K562 (cell line): ENCODE data around the gene EZH1. TPM values are rescaled to one million over a fixed set of nuclear protein-coding genes. Genes with fewer than 3 reads are reported as not detected.
A peak's percentile ranks its signal among the peaks of the same experiment; 100 is the strongest.

Experiments used
- ARID1B ChIP-seq: fragments of 450-650 bp; IDR thresholded peaks from 2 replicates; pipeline ENCODE4 v1.6.1; 2016; ENCODE audit warnings: antibody characterized with exemption, mild to moderate bottlenecking, inconsistent platforms
- ARNT ChIP-seq, 2 experiments: fragments of 450-650 bp; IDR thresholded peaks; 2 replicates each; pipeline ENCODE4 v1.6.1; 2016; ENCODE audit warnings: mild to moderate bottlenecking in 1 of 2
- CTBP1 ChIP-seq: fragments of 450-650 bp; IDR thresholded peaks from 2 replicates; pipeline ENCODE4 v1.6.1; 2016; ENCODE audit warnings: borderline replicate concordance
- EP300 ChIP-seq: IDR thresholded peaks from 2 replicates; pipeline ENCODE4 v1.6.1; 2012; ENCODE audit warnings: low read length, improper control_type of control experiment
- IRF2 ChIP-seq: sonication (generic); formaldehyde crosslinking; IDR thresholded peaks from 2 replicates; pipeline ENCODE4 v1.8.1; 2022; ENCODE audit warnings: mild to moderate bottlenecking, missing genetic modification reagents
- KDM2B ChIP-seq: fragments of 250-450 bp; sonication (Bioruptor Pico); IDR thresholded peaks from 2 replicates; pipeline ENCODE4 v1.8.0; 2021; ENCODE audit warnings: mild to moderate bottlenecking, moderate library complexity
- MITF ChIP-seq: IDR thresholded peaks from 2 replicates; pipeline ENCODE4 v1.6.1; 2014; ENCODE audit warnings: antibody characterized with exemption
- PHF8 ChIP-seq: fragments of 200-600 bp; sonication (generic); IDR thresholded peaks from 2 replicates; pipeline ENCODE4 v1.6.1; 2012; ENCODE audit warnings: mixed run types, mild to moderate bottlenecking, inconsistent platforms, low read length, moderate library complexity, borderline replicate concordance
- PML ChIP-seq: IDR thresholded peaks from 2 replicates; pipeline ENCODE4 v1.6.1; 2012; ENCODE audit warnings: low read length, inconsistent platforms
- PRPF4 ChIP-seq: fragments of 200-400 bp; formaldehyde crosslinking; IDR thresholded peaks from one replicate; pipeline ENCODE4 v1.6.1; 2017; ENCODE audit warnings: low read length, low read depth, mild to moderate bottlenecking; ENCODE audit not compliant: insufficient read depth, poor library complexity, severe bottlenecking
- SMARCA4 ChIP-seq: fragments of 450-650 bp; IDR thresholded peaks from 2 replicates; pipeline ENCODE4 v1.6.1; 2016
- SNRNP70 ChIP-seq: fragments of 200-400 bp; formaldehyde crosslinking; optimal IDR thresholded peaks from 2 replicates; pipeline ENCODE3; 2017; ENCODE audit warnings: low read depth, low read length
- TFAP4 ChIP-seq: sonication (generic); formaldehyde crosslinking; IDR thresholded peaks from 2 replicates; pipeline ENCODE4 v1.8.0; 2022; ENCODE audit warnings: missing genetic modification reagents, mild to moderate bottlenecking, moderate library complexity, borderline replicate concordance
- ZNF133 ChIP-seq: fragments of 250-450 bp; sonication (Bioruptor Pico); IDR thresholded peaks from 2 replicates; pipeline ENCODE4 v1.4.0; 2020; ENCODE audit warnings: mild to moderate bottlenecking
- ZNF134 ChIP-seq: fragments of 250-450 bp; sonication (Bioruptor Pico); conservative IDR thresholded peaks from 2 replicates; pipeline ENCODE4 v1.4.0; 2020
- ZNF232 ChIP-seq: sonication (generic); formaldehyde crosslinking; IDR thresholded peaks from 2 replicates; pipeline ENCODE4 v1.8.0; 2022; ENCODE audit warnings: mild to moderate bottlenecking, missing genetic modification reagents
- ZNF583 ChIP-seq: fragments of 250-450 bp; sonication (Bioruptor Pico); IDR thresholded peaks from 2 replicates; pipeline ENCODE4 v1.4.0; 2020
- ZNF584 ChIP-seq: fragments of 200-800 bp; sonication (Bioruptor generic); IDR thresholded peaks from 2 replicates; pipeline ENCODE4 v1.6.1; 2016; ENCODE audit warnings: low read depth, mild to moderate bottlenecking, missing genetic modification characterization, missing compliant biosample characterization
- ZNF695 ChIP-seq: fragments of 450-650 bp; formaldehyde crosslinking; IDR thresholded peaks from 2 replicates; pipeline ENCODE4 v1.4.0; 2020; ENCODE audit warnings: mild to moderate bottlenecking, moderate library complexity
- ZNF785 ChIP-seq: fragments of 250-450 bp; sonication (Bioruptor Pico); IDR thresholded peaks from 2 replicates; pipeline ENCODE4 v1.4.0; 2020; ENCODE audit warnings: mild to moderate bottlenecking
- ZSCAN32 ChIP-seq: fragments of 450-650 bp; formaldehyde crosslinking; IDR thresholded peaks from 2 replicates; pipeline ENCODE4 v1.4.0; 2020; ENCODE audit warnings: mild to moderate bottlenecking, moderate library complexity
- polyA plus RNA-seq, 8 experiments: library from polyadenylated mRNA; depleted of rRNA in 4 of 8; stranded (reverse) in 5 of 8; unstranded in 3 of 8; fragments of >200 nt; fragmentation: Nextera tagmentation in 2 of 8; fragmentation: Illumina TruSeq in 1 of 8; extraction: Ambion mirVana in 2 of 8; extraction: Trizol in 1 of 8; gene quantifications; 2 replicates each; pipeline versions ENCODE4 v1.2.1 to v1.2.3, GENCODE V29; 2011 to 2014; ENCODE audit warnings: inconsistent platforms in 1 of 8, missing spikeins in 1 of 8
- total RNA-seq, 7 experiments: library from RNA; depleted of rRNA in 6 of 7; stranded (reverse); fragments of >200 nt in 6 of 7; fragmentation: Illumina TruSeq in 2 of 7; extraction: Trizol in 2 of 7; gene quantifications; 2 replicates each; pipeline versions ENCODE4 v1.2.1 to v1.2.3, GENCODE V29; 2011 to 2021; ENCODE audit warnings: low replicate concordance in 1 of 7
- TF ChIP-seq, protein P1 (sequence below): fragments of 450-650 bp; IDR thresholded peaks from 2 replicates; pipeline ENCODE4 v1.6.1; 2016; ENCODE audit warnings: mild to moderate bottlenecking
- TF ChIP-seq, protein P2 (sequence below): fragments of 200-800 bp; sonication (Bioruptor generic); IDR thresholded peaks from 2 replicates; pipeline ENCODE4 v1.6.1; 2017; ENCODE audit warnings: missing genetic modification characterization, missing compliant biosample characterization

EZH1 gene
- total and polyA plus RNA-seq, 9 of the 15 experiments (the other 6 are each of a cell fraction or from before 2014, with no cell fraction given) = 8.6 to 40.8 (median 22.9) TPM

DNA sequence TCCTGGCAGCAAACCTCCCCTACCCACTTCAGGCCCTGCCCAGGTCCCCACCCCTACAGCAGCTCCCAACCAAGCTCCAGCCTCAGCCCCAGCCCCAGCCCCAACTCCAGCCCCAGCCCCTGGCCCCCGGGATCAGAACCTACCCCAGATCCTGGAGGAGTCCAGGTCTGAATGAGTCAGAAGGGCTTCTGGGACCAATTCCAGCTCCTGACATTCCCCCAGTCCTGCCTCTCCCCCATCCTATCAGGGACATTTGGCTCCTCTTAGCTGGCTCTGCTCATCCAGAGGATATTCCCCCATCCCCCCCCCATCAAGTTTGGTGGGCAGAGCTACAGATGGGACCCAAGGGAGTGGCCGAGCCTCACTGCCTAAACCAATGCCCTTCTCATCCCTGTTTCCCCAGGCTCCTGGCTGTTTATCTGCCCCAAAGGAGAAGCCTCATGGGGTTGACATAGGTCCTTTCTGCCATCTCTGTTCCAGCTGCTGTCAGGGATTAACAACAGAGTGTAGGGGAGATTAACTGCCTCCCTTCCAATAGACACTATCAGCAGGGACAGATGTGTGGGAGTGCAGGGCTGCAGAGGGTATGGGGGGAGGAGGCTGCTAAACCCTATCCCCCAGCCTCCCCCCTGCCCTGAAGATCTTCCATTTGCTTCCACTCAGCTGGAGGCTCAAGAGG is 46.0 kb downstream of the EZH1 start (continued):
- TF ChIP-seq TFAP4 (CRISPR knock-in tag) (peak; percentile 97), ZNF785 (CRISPR knock-in tag) (no peak), ZNF695 (CRISPR knock-in tag) (no peak), PRPF4 (no peak), SMARCA4 (peak; percentile 100), MITF (peak; percentile 75; the same call in 1 of the 2 replicates), CTBP1 (peak; percentile 99), EP300 (peak; percentile 100), ARID1B (peak; percentile 100), ZNF583 (CRISPR knock-in tag) (peak; percentile 84; the same call in 1 of the 2 replicates), PHF8 (no peak), ZNF133 (CRISPR knock-in tag) (no peak), ZSCAN32 (CRISPR knock-in tag) (no peak), ZNF232 (CRISPR knock-in tag) (no peak), KDM2B (CRISPR knock-in tag) (no peak), PML (peak; percentile 99), SNRNP70 (no peak), IRF2 (CRISPR knock-in tag) (no peak), ARNT (IDR thresholded peaks at IDR 0.05) (peak; percentile 98 to 99), ZNF134 (CRISPR knock-in tag) (0 out of 2 replicates have a peak, but pooled peaks have one; percentile 8), ZNF584 (peak; percentile 96)
- TF ChIP-seq, protein P1, sequence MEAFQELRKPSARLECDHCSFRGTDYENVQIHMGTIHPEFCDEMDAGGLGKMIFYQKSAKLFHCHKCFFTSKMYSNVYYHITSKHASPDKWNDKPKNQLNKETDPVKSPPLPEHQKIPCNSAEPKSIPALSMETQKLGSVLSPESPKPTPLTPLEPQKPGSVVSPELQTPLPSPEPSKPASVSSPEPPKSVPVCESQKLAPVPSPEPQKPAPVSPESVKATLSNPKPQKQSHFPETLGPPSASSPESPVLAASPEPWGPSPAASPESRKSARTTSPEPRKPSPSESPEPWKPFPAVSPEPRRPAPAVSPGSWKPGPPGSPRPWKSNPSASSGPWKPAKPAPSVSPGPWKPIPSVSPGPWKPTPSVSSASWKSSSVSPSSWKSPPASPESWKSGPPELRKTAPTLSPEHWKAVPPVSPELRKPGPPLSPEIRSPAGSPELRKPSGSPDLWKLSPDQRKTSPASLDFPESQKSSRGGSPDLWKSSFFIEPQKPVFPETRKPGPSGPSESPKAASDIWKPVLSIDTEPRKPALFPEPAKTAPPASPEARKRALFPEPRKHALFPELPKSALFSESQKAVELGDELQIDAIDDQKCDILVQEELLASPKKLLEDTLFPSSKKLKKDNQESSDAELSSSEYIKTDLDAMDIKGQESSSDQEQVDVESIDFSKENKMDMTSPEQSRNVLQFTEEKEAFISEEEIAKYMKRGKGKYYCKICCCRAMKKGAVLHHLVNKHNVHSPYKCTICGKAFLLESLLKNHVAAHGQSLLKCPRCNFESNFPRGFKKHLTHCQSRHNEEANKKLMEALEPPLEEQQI = peak; percentile 96
- TF ChIP-seq, protein P2, sequence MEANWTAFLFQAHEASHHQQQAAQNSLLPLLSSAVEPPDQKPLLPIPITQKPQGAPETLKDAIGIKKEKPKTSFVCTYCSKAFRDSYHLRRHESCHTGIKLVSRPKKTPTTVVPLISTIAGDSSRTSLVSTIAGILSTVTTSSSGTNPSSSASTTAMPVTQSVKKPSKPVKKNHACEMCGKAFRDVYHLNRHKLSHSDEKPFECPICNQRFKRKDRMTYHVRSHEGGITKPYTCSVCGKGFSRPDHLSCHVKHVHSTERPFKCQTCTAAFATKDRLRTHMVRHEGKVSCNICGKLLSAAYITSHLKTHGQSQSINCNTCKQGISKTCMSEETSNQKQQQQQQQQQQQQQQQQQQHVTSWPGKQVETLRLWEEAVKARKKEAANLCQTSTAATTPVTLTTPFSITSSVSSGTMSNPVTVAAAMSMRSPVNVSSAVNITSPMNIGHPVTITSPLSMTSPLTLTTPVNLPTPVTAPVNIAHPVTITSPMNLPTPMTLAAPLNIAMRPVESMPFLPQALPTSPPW (CRISPR knock-in tag) = peak; percentile 100
